ENCODE results near the gene TAS2R40. TPM values are rescaled to one million over a fixed set of nuclear protein-coding genes. Genes with fewer than 3 reads are reported as not detected.

Gene TAS2R40
- total and polyA plus RNA-seq, 5 experiments from 2014 or later = not detected

DNA sequence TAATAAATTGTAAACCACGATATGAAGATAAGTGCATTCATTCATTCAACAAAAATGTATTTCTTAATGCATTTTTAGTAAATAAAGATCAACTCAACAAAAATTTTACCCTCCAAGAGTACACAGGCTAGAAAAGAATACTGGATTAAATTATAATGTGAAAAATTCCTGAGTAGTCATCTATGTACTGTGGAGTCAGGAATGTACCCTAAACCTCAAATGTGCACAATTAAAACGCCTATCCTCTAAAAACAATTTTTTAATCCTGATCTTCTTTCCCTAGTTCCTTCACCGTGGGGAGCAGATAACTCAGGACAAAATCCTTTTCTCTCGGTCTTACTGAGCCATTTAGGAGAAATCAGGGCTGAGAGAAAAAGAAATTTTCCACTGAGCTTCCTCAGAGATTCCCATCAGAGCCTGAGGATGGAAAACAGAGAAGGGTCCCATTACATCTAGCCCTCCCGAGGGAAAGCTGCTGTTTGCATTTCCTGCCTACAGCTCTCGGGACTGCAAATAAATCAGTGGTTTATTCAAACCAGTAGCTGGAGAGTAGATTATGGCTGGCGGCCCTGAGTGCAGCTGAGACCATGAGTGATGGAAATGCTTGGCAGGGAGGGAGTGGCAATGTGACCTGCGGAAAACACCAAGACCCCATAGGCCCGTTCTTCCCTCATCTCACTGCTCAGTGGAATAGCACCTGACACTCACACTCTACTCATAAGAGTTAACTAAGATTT is 7.4 kb downstream of the TAS2R40 start:
- Mint-ChIP-seq H3K36me3 (peaks cover 0 to 3% (median 0%) of the 10 kb centered on the region in 3 donors), H3K4me3 (no peak overlapping the region), H3K4me1 (no peaks in the 10 kb centered on the region), H3K27me3 (no peaks in the 10 kb centered on the region), H3K9me3 (peaks cover 0 to 2% (median 0%) of the 10 kb centered on the region in 9 donors), H3K27ac (no peak overlapping the region)
- ATAC-seq (no peak), DNase-seq (no peak)
- POLR2A ChIA-PET = no interaction called here

DNA sequence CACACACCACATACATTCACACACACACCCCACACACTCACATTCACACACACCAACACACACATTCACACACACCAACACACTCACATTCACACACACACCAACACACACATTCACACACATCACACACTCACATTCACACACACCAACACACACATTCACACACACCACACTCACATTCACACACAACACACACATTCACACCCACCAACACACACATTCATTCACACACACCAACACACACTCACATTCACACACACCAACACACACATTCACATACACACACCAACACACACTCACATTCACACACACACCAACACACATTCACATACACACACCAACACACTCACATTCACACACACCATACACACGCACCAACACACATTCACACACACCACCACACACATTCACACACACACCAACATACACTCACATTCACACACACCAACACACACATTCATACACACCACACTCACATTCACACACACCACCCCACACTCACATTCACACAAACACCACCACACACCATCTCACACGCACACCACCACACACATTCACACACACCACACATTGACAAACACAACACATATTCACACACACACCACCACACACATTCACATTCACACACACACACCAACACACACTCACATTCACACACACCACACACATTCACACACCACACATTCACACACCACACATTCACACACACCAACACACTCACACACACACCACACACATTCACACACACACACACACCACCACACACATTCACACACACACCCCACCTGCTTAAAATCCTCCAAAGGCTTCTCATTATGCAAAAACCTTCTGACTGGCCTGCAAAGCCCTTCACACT is 9.0 kb downstream of the TAS2R40 start:
- Mint-ChIP-seq H3K36me3 (peaks cover 0 to 5% (median 4%) of the 10 kb centered on the region in 3 donors), H3K4me1 (no peaks in the 10 kb centered on the region), H3K4me3 (no peak overlapping the region), H3K27me3 (peaks cover 0 to 5% (median 0%) of the 10 kb centered on the region in 5 donors), H3K27ac (no peak overlapping the region), H3K9me3 (peaks cover 0 to 7% (median under 1%) of the 10 kb centered on the region in 9 donors)
- POLR2A ChIA-PET = no interaction called here
- no peak for ATAC-seq
- DNase-seq = no peak

GRCh38 chr7:143233816-143234532 is 12.1 kb downstream of the TAS2R40 start:
- Mint-ChIP-seq H3K36me3 (peaks cover 0 to 19% (median 17%) of the 10 kb centered on the region in 3 donors), H3K9me3 (peaks cover 9 to 23% (median 18%) of the 10 kb centered on the region in 9 donors), H3K27ac (no peak overlapping the region), H3K27me3 (peaks cover 0 to 11% (median 2%) of the 10 kb centered on the region in 5 donors), H3K4me1 (no peaks in the 10 kb centered on the region), H3K4me3 (no peak overlapping the region)
- POLR2A ChIA-PET = no interaction called here
- DNase-seq (no peak), ATAC-seq (no peak)

DNA sequence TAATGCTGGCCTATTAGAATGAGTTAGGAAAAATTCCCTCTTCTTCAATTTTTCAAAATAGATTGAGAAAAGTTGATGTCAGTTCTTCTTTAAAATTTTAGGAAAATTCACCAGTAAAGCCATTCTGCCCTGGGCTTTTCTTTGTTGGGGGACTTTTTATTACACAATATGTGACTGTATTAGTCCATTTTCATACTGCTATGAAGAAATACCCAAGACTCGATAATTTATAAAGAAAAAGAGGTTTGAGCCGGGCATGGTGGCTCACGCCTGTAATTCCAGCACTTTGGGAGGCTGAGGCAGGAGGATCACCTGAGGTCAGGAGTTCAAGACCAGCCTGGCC is 12.7 kb downstream of the TAS2R40 start:
- no peak for ATAC-seq
- Mint-ChIP-seq H3K4me3 (no peak overlapping the region), H3K36me3 (peaks cover 0 to 19% (median 17%) of the 10 kb centered on the region in 3 donors), H3K4me1 (no peaks in the 10 kb centered on the region), H3K9me3 (peaks cover 9 to 23% (median 18%) of the 10 kb centered on the region in 9 donors), H3K27me3 (peaks cover 0 to 11% (median 2%) of the 10 kb centered on the region in 5 donors), H3K27ac (no peak overlapping the region)
- POLR2A ChIA-PET = no interaction called here
- DNase-seq = no peak

DNA sequence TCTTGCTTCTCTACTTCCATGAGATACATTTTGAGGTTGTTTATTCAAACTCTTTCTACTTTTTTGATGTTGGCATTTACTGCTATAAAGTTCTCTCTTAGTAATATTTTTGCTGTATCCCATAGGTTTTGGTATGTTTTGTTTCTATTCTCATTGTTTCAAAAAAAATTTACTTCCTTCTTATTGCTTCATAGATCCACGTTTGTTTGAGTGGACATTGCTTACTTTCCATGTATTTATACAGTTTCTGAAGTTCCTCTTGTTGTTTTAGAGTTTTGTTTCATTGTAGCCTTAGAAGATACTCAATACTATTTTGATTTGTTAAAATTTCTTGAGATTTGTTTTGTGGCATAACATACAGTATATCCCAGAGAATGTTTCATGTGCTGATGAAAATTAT is 13.7 kb downstream of the TAS2R40 start:
- no peak for DNase-seq
- no peak overlapping the region for H3K4me3 Mint-ChIP-seq
- peaks cover under 1 to 2% (median 2%) of the 10 kb centered on the region in 4 donors for H3K4me1 Mint-ChIP-seq
- POLR2A ChIA-PET = no interaction called here
- ATAC-seq = no peak
- H3K9me3 Mint-ChIP-seq = peaks cover 9 to 23% (median 18%) of the 10 kb centered on the region in 9 donors
- peaks cover 0 to 11% (median 2%) of the 10 kb centered on the region in 5 donors for H3K27me3 Mint-ChIP-seq
- H3K27ac Mint-ChIP-seq = no peak overlapping the region
- peaks cover 0 to 19% (median 17%) of the 10 kb centered on the region in 3 donors for H3K36me3 Mint-ChIP-seq

DNA sequence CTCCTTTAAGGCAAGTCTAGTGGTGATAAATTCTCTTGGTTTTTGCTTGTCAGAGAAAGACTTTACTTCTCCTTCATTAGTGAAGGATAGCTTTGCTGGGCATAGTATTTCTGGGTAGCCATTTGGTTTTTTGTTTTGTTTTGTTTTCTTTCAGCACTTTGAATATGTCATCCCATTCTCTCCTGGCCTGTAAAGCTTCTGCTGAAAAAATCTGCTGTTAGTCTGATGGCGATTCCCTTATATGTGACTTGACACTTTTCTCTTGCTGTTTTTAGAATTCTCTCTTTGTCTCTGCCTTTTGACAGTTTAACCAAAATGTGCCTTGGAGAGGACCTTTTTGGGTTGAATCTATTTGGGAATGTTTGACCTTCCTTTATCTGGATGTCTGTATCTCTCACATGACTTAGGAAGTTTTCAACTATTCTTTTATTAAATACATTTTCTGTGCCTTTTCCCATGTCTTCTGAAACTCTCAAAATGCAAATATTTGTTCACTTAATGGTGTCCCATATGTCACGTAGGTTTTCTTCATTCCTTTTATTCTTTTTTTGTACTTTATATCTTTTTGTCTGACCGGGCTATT is 14.7 kb downstream of the TAS2R40 start:
- peaks cover 3 to 10% (median 6%) of the 10 kb centered on the region in 4 donors for H3K4me1 Mint-ChIP-seq
- POLR2A ChIA-PET = no interaction called here
- peaks cover 0 to 19% (median 17%) of the 10 kb centered on the region in 3 donors for H3K36me3 Mint-ChIP-seq

DNA sequence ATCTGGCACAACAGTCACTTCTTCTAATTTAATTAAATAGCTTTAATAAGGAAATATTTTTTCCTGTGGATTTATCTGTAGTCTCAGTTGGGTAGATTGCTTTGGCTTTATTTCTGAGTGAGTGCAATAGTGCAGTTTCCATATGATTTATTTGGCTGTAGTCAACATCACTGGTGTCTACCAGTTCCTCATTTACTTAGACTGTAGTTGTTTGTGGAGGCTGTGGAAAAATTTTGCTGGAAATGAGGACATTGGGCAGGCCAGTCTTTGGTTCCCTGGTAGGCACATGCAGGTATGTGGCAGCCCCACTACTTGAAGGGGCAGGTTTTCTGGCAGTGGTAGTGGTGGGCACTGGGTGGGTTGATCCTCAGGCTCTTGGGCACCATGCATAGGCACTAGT is 15.5 kb downstream of the TAS2R40 start:
- peak overlapping the region in 1 of 10 donors; percentile 20 for H3K27ac Mint-ChIP-seq
- no peak for ATAC-seq

More for the DNA sequence above, 14.7 kb downstream of the TAS2R40 start:
- H3K9me3 Mint-ChIP-seq = peaks cover 9 to 23% (median 18%) of the 10 kb centered on the region in 9 donors
- DNase-seq (no peak), ATAC-seq (no peak)
- H3K27me3 Mint-ChIP-seq = peaks cover 0 to 11% (median 2%) of the 10 kb centered on the region in 5 donors
- no peak overlapping the region for H3K4me3 Mint-ChIP-seq
- H3K27ac Mint-ChIP-seq = no peak overlapping the region

GRCh38 chr7:143238289-143238980 is 16.6 kb downstream of the TAS2R40 start:
- H3K4me1 Mint-ChIP-seq = peaks cover 3 to 16% (median 6%) of the 10 kb centered on the region in 4 donors
- DNase-seq (no peak), ATAC-seq (no peak)
- peaks cover 0 to 19% (median 15%) of the 10 kb centered on the region in 3 donors for H3K36me3 Mint-ChIP-seq
- peaks cover 0 to 11% (median 2%) of the 10 kb centered on the region in 5 donors for H3K27me3 Mint-ChIP-seq
- POLR2A ChIA-PET = no interaction called here
- H3K9me3 Mint-ChIP-seq = peaks cover 9 to 23% (median 18%) of the 10 kb centered on the region in 9 donors
- no peak overlapping the region for H3K4me3 Mint-ChIP-seq
- no peak overlapping the region for H3K27ac Mint-ChIP-seq

More for the DNA sequence above, 15.5 kb downstream of the TAS2R40 start:
- POLR2A ChIA-PET = no interaction called here
- no peak for DNase-seq
- H3K27me3 Mint-ChIP-seq = peaks cover 0 to 11% (median 2%) of the 10 kb centered on the region in 5 donors
- no peak overlapping the region for H3K4me3 Mint-ChIP-seq
- H3K4me1 Mint-ChIP-seq = peaks cover 3 to 10% (median 6%) of the 10 kb centered on the region in 4 donors
- H3K36me3 Mint-ChIP-seq = peaks cover 0 to 19% (median 17%) of the 10 kb centered on the region in 3 donors
- peaks cover 9 to 23% (median 18%) of the 10 kb centered on the region in 9 donors for H3K9me3 Mint-ChIP-seq

- Mint-ChIP-seq H3K27me3 (peaks cover 0 to 11% (median 2%) of the 10 kb centered on the region in 5 donors), H3K27ac (no peak overlapping the region), H3K4me3 (no peak overlapping the region), H3K36me3 (peaks cover 0 to 19% (median 15%) of the 10 kb centered on the region in 3 donors), H3K9me3 (peaks cover 9 to 22% (median 18%) of the 10 kb centered on the region in 9 donors), H3K4me1 (peaks cover 8 to 28% (median 18%) of the 10 kb centered on the region in 4 donors)
- no peak for ATAC-seq
- POLR2A ChIA-PET = interaction anchor here (0.6 to 2.4 kb wide), 11 partner anchors 10 to 168 kb away, joined by 3 to 15 read pairs (median 7); partner anchors contain the start of genes CASP2, GSTK1 and ZYX
- DNase-seq = no peak
Measured at GRCh38 chr7:143239813-143240212, 18.0 kb downstream of the TAS2R40 start.

- Mint-ChIP-seq H3K4me1 (peaks cover 13 to 35% (median 24%) of the 10 kb centered on the region in 4 donors), H3K4me3 (peak overlapping the region in 2 of 10 donors; percentile 14 to 24), H3K27ac (peak overlapping the region in 3 of 10 donors; percentile 46 to 66 (median 49)), H3K9me3 (peaks cover 9 to 21% (median 16%) of the 10 kb centered on the region in 9 donors), H3K27me3 (peaks cover 0 to 7% (median 2%) of the 10 kb centered on the region in 5 donors), H3K36me3 (peaks cover 0 to 17% (median 15%) of the 10 kb centered on the region in 3 donors)
- ATAC-seq = peak; percentile 96 to 97
- DNase-seq = peak; percentile 25 to 84 (median 73)
- POLR2A ChIA-PET = interaction anchor here (0.5 to 2.4 kb wide), 16 partner anchors 9 to 185 kb away, joined by 3 to 15 read pairs (median 5); partner anchors contain the start of genes CASP2, GSTK1 and ZYX
Measured at GRCh38 chr7:143240291-143241168, 18.7 kb downstream of the TAS2R40 start.
